Liver (tissue), 9 donors: ENCODE results near the gene CRK. TPM values are rescaled to one million over a fixed set of nuclear protein-coding genes. Genes with fewer than 3 reads are reported as not detected.
A peak's percentile ranks its signal among the peaks of the same experiment; 100 is the strongest.
"Not testable (repeated sequence)": the region's sequence is repeated elsewhere in the genome, so short reads cannot be mapped to it uniquely, and the experiment has no call there.

Experiments
- DNase-seq: peaks from one replicate; pipeline ENCODE4 v3.0.0-alpha.2; 2017; ENCODE audit warnings: low spot score
- H3K27ac ChIP-seq, 2 donors: one replicate each; pipeline ENCODE4 v1.7.0; 2013; ENCODE audit warnings: inconsistent platforms in 2 of 2, low read length in 2 of 2, control low read depth in 1 of 2, low read depth in 1 of 2, mild to moderate bottlenecking in 1 of 2
- H3K27me3 ChIP-seq, 4 donors: one replicate each; pipeline versions ENCODE4 v1.6.1 to v1.7.0; 2013; ENCODE audit warnings: low read length in 3 of 4, inconsistent platforms in 1 of 4, mild to moderate bottlenecking in 1 of 4, moderate library complexity in 1 of 4; ENCODE audit not compliant: control insufficient read depth in 4 of 4, insufficient read depth in 4 of 4
- H3K36me3 ChIP-seq, 4 donors: one replicate each; pipeline versions ENCODE4 v1.6.1 to v1.7.0; 2013; ENCODE audit warnings: low read length in 3 of 4, mild to moderate bottlenecking in 3 of 4, low read depth in 1 of 4, moderate library complexity in 1 of 4; ENCODE audit not compliant: control insufficient read depth in 4 of 4, insufficient read depth in 3 of 4
- H3K4me1 ChIP-seq, 4 donors: one replicate each; pipeline versions ENCODE4 v1.6.1 to v1.7.0; 2013; ENCODE audit warnings: low read length in 3 of 4, mild to moderate bottlenecking in 3 of 4, moderate library complexity in 1 of 4; ENCODE audit not compliant: control insufficient read depth in 4 of 4, insufficient read depth in 4 of 4
- H3K4me3 ChIP-seq, 3 donors: one replicate each; pipeline versions ENCODE4 v1.6.1 to v1.7.0; 2013; ENCODE audit warnings: low read length in 3 of 3, control low read depth in 1 of 3, low read depth in 1 of 3, mild to moderate bottlenecking in 1 of 3
- H3K9ac ChIP-seq, 2 donors: one replicate each; pipeline ENCODE4 v1.7.0; 2013; ENCODE audit warnings: low read length in 2 of 2, mild to moderate bottlenecking in 2 of 2, moderate library complexity in 2 of 2, control low read depth in 1 of 2, low read depth in 1 of 2
- H3K9me3 ChIP-seq, 4 donors: one replicate each; pipeline versions ENCODE4 v1.6.1 to v1.7.0; 2013; ENCODE audit warnings: low read length in 3 of 4; ENCODE audit not compliant: control insufficient read depth in 4 of 4
- EGR1 ChIP-seq, 2 donors: IDR thresholded peaks; 2 replicates each; pipeline ENCODE4 v1.6.1; 2016 to 2018; ENCODE audit warnings: antibody characterized with exemption in 2 of 2, low read depth in 2 of 2
- FOXA1 ChIP-seq: IDR thresholded peaks from 2 replicates; pipeline ENCODE4 v1.6.1; 2016; ENCODE audit warnings: antibody characterized with exemption
- HNF4A ChIP-seq, 2 donors: conservative IDR thresholded peaks; 2 replicates each; pipeline ENCODE4 v1.6.1; 2016; ENCODE audit warnings: antibody characterized with exemption in 2 of 2, mild to moderate bottlenecking in 2 of 2
- HNF4G ChIP-seq: IDR thresholded peaks from 2 replicates; pipeline ENCODE4 v1.6.1; 2016; ENCODE audit warnings: antibody characterized with exemption
- JUND ChIP-seq, 2 donors: IDR thresholded peaks; 2 replicates each; pipeline ENCODE4 v1.6.1; 2016; ENCODE audit warnings: antibody characterized with exemption in 2 of 2
- RXRA ChIP-seq, 2 donors: IDR thresholded peaks; 2 replicates each; pipeline ENCODE4 v1.6.1; 2017 to 2018; ENCODE audit warnings: antibody characterized with exemption in 2 of 2, mild to moderate bottlenecking in 1 of 2
- WGBS: extraction: QIAGEN DNeasy Blood & Tissue Kit; methylation state at CpG from one replicate; pipeline ENCODE4 v1.1.7; 2013; 5-methylcytosine and 5-hydroxymethylcytosine counted together
- polyA plus RNA-seq, 2 donors: library from polyadenylated mRNA; stranded (reverse) in 1 of 2; unstranded in 1 of 2; fragments of 200-250 nt in 1 of 2; fragments of >200 nt in 1 of 2; fragmentation: Nextera tagmentation in 1 of 2; extraction: Ambion mirVana in 1 of 2; gene quantifications; one replicate each; pipeline versions ENCODE4 v1.2.1 to v1.2.3, GENCODE V29; 2013 to 2015
- total RNA-seq, 2 donors: library from RNA; depleted of rRNA; stranded (reverse); fragments of >200 nt; gene quantifications; one replicate each; pipeline ENCODE4 v1.2.3, GENCODE V29; 2014
- TF ChIP-seq, protein P1 (sequence below): IDR thresholded peaks from 2 replicates; pipeline ENCODE4 v1.6.1; 2016; ENCODE audit warnings: antibody characterized with exemption
- TF ChIP-seq, protein P2 (sequence below): IDR thresholded peaks from 2 replicates; pipeline ENCODE4 v1.6.1; 2016; ENCODE audit warnings: antibody characterized with exemption
- TF ChIP-seq, protein P3 (sequence below): IDR thresholded peaks from 2 replicates; pipeline ENCODE4 v1.6.1; 2016; ENCODE audit warnings: antibody characterized with exemption, mild to moderate bottlenecking
- TF ChIP-seq, protein P4 (sequence below): fragments of 150-350 bp; IDR thresholded peaks from 2 replicates; pipeline ENCODE4 v1.5.1; 2017; ENCODE audit warnings: improper control_type of control experiment, low read depth, low read length; ENCODE audit not compliant: missing input control
- donor health status: healthy.
- donor health status: healthy.
- donor health status: healthy.
- donor health status: healthy.
- donor health status: healthy.

Gene CRK
- total and polyA plus RNA-seq, 4 donors = 29.5 to 69.9 (median 34.8) TPM

DNA sequence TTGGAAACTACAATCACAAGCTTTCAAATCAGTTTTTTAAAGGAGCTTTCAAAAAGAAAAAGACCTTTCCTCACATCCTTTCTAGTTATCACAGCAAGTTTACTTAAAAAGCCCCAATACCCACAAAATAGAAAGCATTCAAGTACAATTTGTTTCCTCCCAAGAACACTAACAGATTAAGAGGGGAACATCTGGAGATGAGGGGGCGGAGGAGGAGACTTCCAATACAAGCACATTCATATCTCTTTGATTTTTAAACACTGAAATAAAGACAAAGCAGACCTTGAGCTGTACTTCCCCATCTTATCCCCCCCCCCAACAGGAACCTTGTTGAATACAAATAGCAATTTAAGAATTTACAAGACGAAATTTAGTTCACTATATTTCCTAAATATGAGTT lies 58.0 kb downstream of the CRK start:
- peaks cover 12 to 35% (median 33%) of the 10 kb centered on the region in 4 donors for H3K4me1 ChIP-seq

DNA sequence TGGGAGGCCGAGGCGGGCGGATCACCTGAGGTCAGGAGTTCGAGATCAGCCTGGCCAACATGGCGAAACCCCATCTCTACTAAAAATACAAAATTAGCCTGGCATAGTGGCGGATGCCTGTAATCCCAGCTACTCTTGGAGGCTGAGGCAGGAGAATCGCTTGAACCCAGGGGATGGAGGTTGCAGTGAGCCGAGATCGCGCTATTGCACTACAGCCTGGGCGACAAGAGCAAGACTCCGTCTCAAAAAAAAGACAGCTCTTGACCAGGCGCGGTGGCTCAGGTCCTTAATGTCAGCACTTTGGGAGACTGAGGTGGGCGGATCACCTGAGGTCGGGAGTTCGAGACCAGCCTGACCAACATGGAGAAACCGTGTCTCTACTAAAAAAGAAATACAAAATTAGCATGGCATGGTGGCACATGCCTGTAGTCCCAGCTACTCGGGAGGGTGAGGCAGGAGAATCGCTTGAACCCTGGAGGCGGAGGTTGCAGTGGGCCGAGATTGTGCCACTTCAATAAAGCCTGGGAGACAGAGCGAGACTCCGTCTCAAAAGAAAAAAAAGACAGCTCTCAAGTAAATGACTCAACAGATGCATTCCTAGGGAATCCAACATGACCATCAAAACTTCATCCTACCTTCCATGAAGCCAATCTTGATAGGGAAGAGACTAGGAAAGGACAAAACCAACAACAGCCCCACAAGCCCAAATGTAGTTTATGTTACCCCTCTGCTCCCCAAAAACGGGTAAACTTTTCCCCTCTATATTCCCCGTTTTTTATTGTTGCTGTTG lies 60.0 kb downstream of the CRK start:
- not testable (repeated sequence) for H3K9me3 ChIP-seq, H3K9ac ChIP-seq, H3K27ac ChIP-seq, H3K36me3 ChIP-seq, H3K27me3 ChIP-seq, H3K4me3 ChIP-seq, DNase-seq
- H3K4me1 ChIP-seq = peaks cover 20 to 47% (median 40%) of the 10 kb centered on the region in 4 donors
- WGBS = 93% methylated on average over 26 of the region's 26 CpGs

More for the DNA sequence above, 58.0 kb downstream of the CRK start:
- H3K4me3 ChIP-seq = peak overlapping the region in 2 of 3 donors; percentile 80 to 94
- H3K9ac ChIP-seq = peak overlapping the region; percentile 15 to 75
- H3K27me3 ChIP-seq = no peaks in the 10 kb centered on the region
- no peak overlapping the region for H3K27ac ChIP-seq
- H3K36me3 ChIP-seq = peaks cover 0 to 4% (median 0%) of the 10 kb centered on the region in 4 donors
- no peak for DNase-seq
- TF ChIP-seq HNF4G = no peak
- TF ChIP-seq, protein P1, sequence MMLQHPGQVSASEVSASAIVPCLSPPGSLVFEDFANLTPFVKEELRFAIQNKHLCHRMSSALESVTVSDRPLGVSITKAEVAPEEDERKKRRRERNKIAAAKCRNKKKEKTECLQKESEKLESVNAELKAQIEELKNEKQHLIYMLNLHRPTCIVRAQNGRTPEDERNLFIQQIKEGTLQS = no peak
- 45% methylated on average over 2 of the region's 2 CpGs for WGBS
- no peaks in the 10 kb centered on the region for H3K9me3 ChIP-seq

DNA sequence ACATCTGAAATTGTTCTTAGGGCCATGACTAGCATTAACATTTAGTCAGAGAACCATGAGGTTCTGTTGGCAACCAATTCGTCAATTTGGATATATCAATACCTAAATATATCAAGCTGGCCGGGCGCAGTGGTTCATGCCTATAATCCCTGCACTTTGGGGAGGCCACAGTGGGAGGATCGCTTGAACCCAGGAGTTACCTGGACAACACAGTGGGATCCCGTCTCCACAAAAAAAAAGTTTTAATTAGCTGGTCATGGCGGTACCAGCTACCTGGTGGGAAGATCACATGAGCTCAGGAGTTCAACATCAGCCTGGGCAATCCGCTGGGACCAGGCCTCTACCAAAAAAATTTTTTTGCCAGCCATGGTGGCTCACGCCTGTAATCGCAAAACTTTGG lies 64.5 kb downstream of the CRK start:
- Histone ChIP-seq H3K36me3 (peaks cover 0 to 4% (median 0%) of the 10 kb centered on the region in 4 donors), H3K4me1 (peaks cover 25 to 46% (median 37%) of the 10 kb centered on the region in 4 donors), H3K9me3 (no peaks in the 10 kb centered on the region), H3K9ac (no peak overlapping the region), H3K4me3 (no peak overlapping the region), H3K27ac (no peak overlapping the region), H3K27me3 (no peaks in the 10 kb centered on the region)
- 94% methylated on average over 9 of the region's 9 CpGs for WGBS
- no peak for TF ChIP-seq FOXA1
- TF ChIP-seq, protein P1 = no peak
- TF ChIP-seq, protein P2, sequence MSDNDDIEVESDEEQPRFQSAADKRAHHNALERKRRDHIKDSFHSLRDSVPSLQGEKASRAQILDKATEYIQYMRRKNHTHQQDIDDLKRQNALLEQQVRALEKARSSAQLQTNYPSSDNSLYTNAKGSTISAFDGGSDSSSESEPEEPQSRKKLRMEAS = no peak
- TF ChIP-seq, protein P3, sequence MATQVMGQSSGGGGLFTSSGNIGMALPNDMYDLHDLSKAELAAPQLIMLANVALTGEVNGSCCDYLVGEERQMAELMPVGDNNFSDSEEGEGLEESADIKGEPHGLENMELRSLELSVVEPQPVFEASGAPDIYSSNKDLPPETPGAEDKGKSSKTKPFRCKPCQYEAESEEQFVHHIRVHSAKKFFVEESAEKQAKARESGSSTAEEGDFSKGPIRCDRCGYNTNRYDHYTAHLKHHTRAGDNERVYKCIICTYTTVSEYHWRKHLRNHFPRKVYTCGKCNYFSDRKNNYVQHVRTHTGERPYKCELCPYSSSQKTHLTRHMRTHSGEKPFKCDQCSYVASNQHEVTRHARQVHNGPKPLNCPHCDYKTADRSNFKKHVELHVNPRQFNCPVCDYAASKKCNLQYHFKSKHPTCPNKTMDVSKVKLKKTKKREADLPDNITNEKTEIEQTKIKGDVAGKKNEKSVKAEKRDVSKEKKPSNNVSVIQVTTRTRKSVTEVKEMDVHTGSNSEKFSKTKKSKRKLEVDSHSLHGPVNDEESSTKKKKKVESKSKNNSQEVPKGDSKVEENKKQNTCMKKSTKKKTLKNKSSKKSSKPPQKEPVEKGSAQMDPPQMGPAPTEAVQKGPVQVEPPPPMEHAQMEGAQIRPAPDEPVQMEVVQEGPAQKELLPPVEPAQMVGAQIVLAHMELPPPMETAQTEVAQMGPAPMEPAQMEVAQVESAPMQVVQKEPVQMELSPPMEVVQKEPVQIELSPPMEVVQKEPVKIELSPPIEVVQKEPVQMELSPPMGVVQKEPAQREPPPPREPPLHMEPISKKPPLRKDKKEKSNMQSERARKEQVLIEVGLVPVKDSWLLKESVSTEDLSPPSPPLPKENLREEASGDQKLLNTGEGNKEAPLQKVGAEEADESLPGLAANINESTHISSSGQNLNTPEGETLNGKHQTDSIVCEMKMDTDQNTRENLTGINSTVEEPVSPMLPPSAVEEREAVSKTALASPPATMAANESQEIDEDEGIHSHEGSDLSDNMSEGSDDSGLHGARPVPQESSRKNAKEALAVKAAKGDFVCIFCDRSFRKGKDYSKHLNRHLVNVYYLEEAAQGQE = no peak
- no peak for TF ChIP-seq HNF4G
- no peak for TF ChIP-seq EGR1 (IDR thresholded peaks at IDR 0.05; ENCODE audit: low read depth in 2 of 2)
- TF ChIP-seq RXRA (IDR thresholded peaks at IDR 0.05) = no peak
- TF ChIP-seq, protein P4, sequence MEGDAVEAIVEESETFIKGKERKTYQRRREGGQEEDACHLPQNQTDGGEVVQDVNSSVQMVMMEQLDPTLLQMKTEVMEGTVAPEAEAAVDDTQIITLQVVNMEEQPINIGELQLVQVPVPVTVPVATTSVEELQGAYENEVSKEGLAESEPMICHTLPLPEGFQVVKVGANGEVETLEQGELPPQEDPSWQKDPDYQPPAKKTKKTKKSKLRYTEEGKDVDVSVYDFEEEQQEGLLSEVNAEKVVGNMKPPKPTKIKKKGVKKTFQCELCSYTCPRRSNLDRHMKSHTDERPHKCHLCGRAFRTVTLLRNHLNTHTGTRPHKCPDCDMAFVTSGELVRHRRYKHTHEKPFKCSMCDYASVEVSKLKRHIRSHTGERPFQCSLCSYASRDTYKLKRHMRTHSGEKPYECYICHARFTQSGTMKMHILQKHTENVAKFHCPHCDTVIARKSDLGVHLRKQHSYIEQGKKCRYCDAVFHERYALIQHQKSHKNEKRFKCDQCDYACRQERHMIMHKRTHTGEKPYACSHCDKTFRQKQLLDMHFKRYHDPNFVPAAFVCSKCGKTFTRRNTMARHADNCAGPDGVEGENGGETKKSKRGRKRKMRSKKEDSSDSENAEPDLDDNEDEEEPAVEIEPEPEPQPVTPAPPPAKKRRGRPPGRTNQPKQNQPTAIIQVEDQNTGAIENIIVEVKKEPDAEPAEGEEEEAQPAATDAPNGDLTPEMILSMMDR = no peak
- no peak for TF ChIP-seq HNF4A (conservative IDR thresholded peaks at IDR 0.05)
- TF ChIP-seq JUND (IDR thresholded peaks at IDR 0.05) = no peak
- no peak for DNase-seq
